Measurements from ENCODE around the gene PPM1H.

Gene PPM1H

DNA sequence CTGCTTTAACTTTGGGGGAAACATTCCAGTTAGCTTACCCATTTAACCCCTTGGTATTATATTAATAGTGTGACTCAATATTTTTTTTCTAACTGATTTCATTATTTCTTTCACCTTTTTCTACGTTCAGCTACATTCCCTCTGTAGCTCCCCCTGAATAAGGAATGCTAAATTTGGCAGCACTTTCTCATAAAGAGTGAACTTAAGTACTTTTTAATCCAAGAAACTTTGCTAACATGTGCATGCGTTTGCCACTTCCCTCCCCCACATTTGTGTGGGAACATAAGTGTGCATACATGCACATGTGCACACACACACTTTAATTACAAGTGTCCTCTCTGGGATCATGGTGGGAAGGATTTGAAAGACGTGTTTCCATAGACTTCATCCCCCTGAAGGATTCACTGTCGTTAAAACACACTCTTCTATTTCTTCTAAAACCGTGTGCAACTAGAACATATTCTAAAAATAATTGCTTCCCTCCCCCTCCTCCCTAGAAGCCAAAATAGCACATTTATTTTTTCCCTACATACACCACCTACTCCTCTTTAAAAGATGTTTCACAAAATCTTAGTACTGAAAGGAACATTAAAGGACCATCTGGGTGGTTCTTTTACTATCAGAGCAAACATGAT lies 142.6 kb downstream of the PPM1H start:
- no peak for FAIRE-seq

DNA sequence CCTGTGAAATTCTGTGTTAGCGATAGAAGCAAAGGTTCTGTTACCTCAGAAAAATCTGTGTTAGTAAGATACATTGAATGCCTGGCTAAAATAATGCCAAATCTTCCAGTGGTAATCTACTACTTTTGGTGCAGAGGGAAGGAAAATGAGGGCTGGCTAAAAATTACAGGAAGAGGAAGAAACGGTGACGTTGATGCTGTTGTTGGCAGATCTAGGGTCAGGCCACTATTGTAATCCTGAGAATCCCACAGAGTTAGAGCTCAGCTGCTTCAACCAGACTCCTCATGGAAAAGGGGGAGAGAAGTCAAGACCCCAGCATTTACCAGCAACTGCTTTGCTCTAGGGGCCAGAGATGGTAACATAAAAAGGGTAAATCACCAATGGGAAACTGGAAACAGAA lies 145.1 kb downstream of the PPM1H start:
- FAIRE-seq, result no peak

DNA sequence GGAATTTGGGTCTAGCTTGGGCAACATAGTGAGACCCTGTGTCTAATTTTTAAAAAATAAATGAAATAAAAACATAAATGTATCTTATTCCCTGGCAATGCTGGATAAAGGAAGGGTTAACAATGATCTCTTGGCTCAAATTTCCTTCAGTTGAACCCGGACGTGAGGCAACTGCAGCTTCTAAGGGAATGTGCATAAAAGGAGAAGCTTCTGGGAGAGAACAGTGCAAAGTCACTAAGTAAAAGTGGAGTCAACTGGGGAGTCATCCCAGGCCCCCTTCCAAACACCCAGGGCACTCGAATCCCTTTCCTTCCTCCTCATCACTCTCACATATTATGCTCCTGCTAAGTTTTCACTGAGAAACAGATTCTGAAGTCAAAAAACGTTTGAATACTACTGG lies 147.3 kb downstream of the PPM1H start:
- no peak for FAIRE-seq

DNA sequence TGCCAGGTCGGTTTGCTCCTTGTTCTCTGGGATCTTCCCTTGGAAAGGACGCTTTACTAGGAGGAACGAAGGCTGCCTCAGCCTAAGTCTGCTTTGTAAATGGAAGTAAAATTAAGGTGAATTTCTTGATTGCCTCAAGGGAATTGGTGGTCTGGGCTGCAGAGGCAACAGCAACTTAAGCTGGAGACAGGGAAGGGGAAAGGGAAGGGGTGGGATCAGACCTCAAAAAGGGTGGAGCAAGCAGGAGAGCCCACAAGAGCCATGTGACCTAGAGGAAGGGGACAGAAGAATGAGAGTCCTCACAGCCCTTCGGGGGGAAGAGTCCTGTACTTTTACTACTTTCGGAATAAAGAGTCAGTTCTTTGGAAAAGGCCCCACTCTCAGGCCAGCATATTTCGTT lies 147.9 kb downstream of the PPM1H start:
- FAIRE-seq, result no peak

DNA sequence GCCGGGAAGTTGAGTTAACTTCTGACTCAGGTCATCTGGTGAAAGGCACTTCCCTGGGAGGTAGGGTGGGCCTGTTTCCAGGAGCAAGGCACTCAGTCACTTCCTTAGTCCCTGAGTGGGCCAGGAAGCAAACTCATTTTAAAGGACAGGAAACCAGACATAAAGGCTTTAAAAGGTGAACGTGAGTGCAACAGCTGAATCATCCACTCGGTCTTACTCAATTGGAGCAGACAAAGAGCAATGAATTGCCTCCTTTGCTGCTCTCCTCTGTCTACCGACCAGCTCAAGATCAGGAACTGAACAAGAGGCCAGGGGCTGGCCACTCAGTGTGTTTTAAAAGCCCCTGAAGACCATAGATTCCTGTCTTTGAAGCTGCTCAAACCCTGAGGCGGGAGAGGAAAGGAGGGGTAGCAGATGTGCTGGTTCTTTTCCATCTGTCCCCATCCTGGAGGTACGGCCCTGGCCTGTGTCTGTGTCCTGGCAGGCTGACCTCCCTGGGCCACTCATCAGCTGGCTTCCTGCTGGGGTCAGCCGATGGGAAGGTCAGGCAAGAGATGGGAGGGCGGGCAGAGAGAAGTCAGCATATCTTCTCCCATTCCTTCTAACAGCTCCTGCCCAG lies 148.9 kb downstream of the PPM1H start:
- FAIRE-seq, result no peak

DNA sequence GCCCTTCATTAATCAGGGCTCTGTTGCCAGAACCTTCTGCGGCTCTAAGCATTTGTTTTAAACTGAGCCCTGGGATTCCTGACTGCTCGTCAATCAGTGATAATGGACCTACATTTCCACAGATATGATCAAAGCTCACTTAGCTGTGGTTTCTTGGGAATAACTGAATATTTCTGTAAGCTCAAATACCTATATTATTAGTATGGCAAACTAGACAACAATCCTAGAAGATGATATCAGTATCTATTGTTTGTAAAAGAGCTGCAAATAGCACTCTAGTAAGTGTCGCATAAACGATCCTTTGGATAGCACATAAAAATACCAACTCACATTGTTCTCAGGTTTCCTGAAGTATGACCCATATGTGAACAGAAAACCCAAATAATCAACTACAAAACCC lies 150.4 kb downstream of the PPM1H start:
- no peak for FAIRE-seq

DNA sequence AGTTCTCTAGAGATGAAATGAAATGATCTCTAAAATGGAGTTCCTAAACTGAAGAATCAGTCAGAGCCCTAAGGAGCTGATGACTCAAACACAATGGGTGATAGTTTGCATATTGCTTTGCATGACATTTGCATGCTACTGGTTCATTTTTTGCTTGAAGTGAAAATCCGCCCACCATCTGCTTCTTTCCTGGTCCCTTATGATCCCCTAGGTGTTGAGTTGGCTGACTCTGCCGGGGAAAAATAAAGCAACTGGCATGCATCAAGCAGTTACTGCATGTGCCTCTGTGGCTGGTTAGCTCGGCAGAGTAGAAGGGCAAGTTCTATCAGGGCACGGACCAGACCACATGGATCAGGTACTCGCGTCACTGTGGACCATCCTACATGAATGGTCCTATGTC lies 151.1 kb downstream of the PPM1H start:
- FAIRE-seq, result no peak

DNA sequence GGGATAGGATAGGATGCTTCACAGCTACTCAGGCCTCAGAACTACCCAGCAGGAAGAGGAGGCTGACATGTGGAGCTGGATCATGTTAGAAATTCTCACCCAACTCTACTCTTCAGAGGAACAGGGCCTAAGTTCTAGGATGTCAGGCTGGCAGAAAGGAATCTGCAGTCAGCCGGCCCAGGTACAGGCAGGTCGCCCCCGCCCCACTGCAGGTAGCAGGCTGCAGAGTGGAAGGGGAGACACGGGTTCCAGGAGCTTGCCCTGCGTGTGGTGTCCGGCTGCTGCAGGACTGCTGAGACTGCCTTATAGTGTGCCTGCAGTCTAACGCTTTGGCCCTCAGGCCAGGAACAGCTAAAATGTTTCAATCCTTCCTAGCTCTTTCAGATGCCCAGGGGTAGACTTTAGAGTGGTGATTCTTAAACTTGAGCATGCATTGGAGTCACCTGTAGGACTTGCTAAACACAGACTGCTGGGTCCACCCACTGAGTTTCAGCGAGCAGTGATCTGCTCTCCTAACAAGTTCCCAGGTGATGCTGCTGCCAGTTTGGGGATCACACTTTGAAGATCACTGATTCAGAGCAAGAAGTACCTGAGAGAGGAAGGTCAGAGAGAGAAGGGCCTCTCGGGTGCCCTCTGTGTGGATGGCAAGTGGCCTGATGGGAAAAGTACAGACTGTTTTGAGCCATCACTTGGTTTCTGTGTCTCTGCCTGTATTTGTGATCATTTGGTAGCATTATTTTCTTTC lies 153.6 kb downstream of the PPM1H start:
- no peak for FAIRE-seq

DNA sequence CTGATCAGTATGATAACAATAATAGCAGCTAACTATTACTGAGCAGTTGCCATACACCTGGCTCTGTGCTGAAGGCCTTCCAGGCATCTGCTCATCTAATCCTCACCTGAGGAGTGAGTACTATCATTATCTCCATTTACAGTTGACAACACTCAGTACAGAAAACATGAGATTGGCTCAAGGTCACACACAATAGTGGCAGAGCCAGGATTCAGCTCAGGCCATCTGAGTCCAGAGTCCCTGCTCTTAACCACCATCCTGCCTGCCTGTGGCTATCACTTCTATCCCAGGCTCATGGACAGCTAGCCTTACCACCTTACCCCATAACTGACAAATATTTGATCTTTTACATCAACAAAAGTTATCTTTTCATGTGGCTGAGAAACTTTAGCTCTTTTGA lies 155.5 kb downstream of the PPM1H start:
- no peak for FAIRE-seq

DNA sequence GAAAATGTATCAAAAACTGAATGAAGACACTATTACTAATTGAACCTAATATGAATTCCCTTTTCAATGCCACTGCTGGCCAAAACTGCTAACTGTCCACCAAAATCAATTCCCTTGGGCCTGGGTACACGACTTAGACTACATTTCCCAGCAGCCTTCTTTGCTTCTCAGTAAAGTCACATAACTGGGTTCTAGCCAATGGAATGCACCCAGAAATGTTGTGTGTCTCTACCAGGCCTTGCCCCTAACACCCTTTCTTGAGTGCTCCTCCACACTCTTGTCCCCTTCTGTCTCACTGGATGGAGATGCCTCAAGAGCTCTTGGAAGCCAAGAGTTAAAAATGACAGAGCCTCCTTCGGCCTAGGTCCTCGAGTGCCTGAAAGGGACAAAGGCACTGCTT lies 156.8 kb downstream of the PPM1H start:
- FAIRE-seq, result no peak

DNA sequence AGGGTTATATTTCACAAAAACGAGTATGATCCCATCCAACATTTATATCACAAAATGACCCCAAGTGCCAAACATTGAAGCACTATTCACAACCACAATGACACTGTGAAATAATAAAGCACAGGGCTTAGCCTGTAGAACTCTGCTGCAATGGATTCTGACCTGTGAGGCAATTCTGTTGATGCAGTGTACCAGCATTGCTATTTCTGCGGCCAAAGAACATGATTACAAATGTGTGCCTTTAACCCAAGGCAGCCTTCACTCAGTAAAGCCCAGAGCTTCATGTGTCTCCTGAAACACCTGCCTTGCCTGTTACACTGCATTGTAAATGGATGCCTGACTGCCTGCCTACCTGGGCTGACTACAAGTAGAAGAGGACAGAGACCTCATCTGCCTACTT lies 158.0 kb downstream of the PPM1H start:
- FAIRE-seq, result no peak

DNA sequence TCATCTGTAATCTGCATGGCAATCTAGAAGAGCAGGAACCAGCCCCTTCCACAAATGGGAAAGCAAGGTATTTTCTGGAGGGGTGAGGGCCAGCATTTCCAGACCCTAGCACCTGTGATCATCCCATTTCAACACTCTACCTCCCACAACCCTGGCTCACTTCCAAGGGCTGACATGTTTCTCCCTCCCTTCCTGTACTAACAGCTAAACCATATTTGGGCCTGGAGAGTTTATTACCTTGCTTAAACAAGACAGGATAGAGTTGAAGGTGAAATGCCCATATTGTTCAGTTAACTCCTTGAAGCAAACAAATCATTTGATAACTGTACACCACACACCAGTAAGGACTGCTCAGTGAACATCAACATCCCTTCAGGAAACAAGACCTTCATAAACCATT lies 158.4 kb downstream of the PPM1H start:
- no peak for FAIRE-seq

DNA sequence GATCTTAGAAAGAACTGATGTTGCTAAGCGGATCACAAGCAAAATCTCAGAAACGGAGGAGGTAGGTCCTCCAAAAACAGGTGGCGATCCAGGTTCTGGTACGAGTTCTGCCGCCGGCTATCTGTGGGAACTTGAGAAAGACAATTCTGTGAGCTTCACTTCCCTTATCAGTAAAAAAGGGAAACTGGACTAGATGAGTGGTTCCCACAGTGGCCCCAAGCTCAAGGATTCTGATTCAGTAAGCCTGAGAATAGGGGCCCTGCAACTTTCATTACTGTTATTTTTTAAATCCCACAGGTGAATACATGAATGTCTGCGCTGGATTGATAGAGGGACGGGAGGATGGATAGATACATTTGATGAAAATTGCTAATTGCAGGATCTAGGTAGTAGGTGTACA lies 160.2 kb downstream of the PPM1H start:
- no peak for FAIRE-seq

DNA sequence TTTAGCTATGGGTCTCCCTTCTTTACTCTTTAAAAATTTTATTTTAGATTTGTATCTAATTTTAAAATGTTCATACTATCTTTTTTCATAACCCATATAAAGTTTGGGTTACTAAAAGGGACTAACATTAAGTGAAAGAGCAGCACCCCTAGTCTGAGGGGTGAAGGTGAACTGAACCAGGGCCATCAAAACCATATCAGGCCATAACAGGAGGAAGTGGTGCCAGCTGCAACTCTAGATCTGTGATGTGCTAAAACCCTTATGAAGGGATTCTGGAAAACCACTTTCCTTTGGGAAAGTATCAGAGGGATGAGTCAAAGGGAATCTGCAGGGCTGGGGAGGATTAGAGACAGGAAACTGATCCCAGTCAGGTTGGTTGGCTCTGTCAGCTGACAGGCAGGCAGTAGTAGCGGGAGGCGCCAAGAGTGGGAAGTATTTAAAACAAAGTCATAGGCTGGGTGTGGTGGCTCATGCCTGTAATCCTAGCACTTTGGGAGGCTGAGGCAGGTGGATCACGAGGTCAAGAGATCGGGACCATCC lies 162.5 kb downstream of the PPM1H start:
- no peak for FAIRE-seq

DNA sequence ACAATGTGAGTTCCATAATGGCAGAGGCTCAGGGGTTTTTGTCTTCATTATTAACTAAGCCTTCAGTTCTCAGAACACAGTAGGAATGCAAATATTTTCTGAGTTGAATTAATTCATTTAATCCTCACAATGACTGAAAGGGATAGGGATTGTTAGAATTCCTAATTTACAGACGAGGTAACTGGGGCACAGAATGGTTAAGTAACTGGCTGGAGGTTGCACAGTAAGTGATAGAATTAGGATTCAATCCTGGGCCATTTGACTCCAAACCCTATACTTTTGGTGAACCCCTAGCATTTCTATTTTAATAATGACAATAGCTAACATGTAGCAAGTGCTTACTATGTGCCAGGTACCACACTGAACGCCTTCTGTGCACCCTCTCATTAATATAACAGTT lies 163.1 kb downstream of the PPM1H start:
- FAIRE-seq, result no peak

DNA sequence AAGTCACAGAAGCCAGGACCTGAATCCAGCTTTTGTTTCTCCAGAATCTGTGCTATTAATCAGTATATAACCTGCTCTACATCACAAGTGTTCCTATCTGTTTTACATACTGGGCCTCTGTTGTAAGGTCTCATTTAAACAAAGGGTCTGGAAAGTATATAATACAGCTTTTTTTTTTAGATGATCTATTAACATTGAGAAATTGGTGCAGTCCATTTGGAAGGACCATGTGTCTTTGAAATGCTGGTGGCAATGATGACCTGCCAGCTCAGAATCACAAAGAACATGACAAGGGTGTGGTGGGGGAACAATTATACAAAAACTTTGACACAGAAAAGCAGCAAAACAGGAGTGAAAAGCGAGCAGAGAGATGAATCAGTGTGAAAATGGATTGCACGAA lies 164.6 kb downstream of the PPM1H start:
- FAIRE-seq, result no peak

DNA sequence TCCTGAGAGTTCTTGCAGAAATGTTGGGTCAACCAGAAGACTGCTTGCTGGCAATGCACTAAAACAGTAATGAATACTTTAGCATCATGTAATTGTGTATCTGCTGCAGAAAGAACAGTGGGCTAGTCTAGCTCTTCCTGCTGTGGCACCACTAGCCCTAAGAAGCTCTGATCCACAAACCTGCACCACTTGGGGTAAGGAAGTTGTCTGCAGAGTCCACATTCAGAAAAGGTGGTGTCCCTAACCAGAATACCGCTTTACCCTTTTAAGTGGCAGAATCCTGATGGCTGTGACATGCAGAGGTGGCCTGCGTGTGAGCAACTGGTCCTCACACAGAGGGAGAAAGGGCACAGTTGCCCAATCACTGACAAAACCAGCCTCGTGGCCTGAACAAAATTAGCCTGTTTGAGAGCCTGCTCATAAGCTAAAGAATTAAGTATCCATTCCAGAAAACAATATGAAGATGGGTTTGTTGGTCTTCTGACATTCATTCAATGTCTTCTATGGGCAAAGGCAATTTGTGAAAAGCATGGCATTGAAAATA lies 165.8 kb downstream of the PPM1H start:
- FAIRE-seq, result no peak

DNA sequence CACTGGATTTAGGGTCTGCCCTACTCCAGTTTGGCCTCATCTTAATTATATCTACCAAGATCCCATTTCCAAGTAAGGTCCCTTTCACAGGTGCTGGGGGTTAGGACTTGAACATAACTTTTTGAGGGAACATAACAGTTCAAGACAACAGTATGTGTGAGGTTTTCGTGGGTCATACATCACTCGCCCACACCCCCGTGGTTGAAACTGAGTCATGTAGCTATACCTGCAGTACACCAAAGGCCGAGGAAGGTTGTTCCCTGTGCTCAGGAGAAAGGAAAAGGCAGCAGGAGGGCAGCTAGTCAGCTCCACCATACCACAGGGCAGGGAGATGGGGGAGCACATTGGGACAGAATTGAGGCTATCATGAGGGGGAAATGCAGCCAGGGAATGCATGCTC lies 167.0 kb downstream of the PPM1H start:
- no peak for FAIRE-seq

DNA sequence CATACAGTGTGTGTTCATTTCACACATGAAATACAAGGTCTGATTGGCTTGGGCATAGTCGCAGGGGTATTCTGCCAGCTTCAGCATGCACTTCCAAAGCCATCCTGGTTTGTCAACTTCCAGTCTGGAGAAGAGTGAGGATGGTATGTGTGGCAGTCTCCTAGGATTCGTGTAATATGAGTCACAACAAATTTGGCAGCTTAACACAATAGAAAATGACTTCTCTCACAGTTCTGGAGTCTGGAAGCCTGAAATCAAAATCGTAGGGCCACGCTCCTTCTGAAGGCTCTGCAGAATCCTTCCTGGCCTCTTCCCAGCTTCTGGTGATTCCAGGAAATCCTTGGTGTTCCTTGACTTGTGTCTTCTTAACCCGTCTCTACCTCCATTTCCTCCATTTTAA lies 167.5 kb downstream of the PPM1H start:
- FAIRE-seq, result no peak

DNA sequence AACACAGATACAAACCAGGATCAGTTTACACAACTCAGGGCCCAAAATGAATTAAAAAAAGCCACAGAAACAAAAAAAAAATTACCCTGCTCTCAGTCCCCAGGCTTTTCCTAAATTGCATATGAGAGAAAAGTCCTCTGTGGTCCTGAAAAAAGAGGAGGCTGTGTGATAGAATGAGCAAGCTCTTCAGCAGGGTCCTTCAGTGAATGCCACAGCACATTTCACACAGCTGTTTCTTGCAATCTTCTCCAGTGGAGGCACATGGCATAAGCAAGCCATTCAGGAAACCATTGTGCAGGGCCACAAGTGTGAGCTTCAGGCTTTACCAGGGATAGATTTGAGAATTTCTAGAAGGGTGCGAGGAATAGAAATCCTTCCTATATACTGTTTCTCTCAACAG lies 168.5 kb downstream of the PPM1H start:
- FAIRE-seq, result no peak

DNA sequence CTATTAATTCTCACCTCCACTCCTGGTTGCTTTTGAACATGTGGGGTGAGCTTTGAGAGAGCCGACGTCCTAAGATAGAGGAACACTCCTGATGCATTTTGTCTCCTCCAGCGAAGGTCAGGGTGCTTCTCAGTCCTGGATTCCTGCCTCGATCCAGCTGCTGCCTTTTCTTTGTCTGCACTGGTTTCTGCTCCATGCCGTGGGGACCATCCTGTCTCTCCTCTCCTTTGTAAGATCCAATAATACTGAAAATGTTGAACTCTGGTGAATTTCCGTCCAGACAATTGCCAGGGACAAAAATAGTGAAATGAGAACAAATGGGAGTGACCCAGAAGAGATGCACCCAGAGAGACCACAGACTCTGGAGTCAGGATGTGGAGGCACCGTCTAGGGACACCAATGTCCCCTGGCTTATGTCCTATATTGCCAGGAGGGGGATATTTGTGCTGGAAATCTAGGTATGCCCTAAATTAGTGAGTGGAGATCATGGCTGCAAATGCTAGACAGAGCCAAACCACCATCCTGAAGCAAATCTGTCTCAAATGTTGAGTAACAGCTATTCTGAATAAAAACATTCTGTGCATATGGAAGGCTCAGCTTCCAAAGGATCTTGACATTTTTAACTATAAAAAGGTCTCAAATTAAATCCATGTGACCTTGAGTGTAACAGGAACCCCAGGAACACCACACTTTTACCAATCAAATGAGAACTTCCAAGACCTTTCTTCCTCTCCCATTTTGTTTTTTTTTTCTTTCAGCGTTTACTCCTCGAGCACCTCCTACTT lies 170.9 kb downstream of the PPM1H start:
- no peak for FAIRE-seq

DNA sequence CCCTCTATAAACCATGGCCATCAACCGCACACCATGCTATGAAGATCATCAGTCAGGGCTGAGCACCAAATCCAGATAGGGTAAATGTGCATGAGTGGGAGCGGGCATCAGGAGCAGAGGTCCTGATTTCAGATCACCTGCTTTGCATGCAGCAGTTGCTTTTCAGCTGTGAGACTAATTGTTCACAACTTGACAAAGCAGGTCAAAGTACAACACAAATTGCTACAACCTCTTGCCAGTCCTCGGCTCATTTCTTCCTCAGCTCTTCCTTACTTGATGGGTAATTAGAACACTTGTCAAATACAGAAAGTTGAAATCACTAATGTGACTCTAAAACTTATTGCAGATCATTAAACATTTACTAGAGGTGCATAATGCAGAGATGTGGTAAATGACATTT lies 171.6 kb downstream of the PPM1H start:
- no peak for FAIRE-seq

DNA sequence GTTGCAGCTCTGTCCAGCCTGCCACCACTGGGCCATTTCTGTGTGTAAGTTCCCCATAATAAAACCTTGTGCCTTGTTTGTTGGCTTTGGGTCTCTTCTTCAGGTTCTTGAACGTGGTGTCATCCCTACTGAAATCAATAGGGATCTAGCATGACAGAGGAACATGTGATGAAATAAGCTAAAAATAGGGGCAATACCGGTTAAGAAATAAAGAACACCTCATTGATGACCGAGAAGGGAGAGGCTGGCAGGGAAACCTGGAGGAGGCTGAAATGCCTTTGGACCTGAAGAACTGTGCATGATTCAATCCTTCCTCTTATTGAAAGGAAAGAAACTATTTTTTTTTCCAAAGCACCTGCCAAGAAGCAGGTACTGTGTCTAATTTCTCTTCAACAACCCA lies 172.3 kb downstream of the PPM1H start:
- no peak for FAIRE-seq
